ENCODE data around the gene CHD2. TPM values are rescaled to one million over a fixed set of nuclear protein-coding genes. Genes with fewer than 3 reads are reported as not detected.

Gene CHD2
- total RNA-seq, 1 experiment from 2014 or later = 120 TPM

DNA sequence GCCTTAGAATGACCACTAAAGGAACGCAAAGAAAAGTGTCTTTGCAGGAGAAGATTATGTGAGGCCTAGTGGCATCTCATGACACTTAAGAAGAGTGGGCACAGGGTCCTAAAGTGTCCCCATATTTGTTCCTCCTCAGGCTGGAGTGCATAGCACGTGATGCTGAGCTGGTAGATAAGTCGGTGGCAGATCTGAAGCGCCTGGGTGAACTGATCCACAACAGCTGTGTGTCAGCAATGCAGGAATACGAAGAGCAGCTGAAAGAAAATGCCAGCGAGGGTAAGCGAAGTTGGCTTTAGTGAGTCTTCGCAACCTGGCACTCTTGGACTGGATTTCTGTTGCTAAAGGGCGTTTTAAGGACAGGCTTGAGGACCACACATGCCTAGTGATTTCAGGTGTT, 92.6 kb downstream of the CHD2 start:
- no peak overlapping the region for H2AFZ ChIP-seq
- H3K9me2 ChIP-seq (ENCODE audit: insufficient read depth) = no peaks in the 10 kb centered on the region
- BruUV-seq (replicated peaks) = no TSS peak
- no peaks in the 10 kb centered on the region for H3K4me1 ChIP-seq (replicated peaks; ENCODE audit: insufficient read depth)
- no peak overlapping the region for H3K27ac ChIP-seq
- peaks cover 70% of the 10 kb centered on the region for H3F3A ChIP-seq (ENCODE audit: insufficient read depth, low read depth)
- TF ChIP-seq CTCF (conservative IDR thresholded peaks at IDR 0.05) (no peak), EZH2 (IDR thresholded peaks at IDR 0.05; ENCODE audit: low read depth) (no peak)
- no peaks in the 10 kb centered on the region for H3K27me3 ChIP-seq (ENCODE audit: insufficient read depth, low read depth)
- no peak for DNase-seq
- ChIA-PET POLR2A (ENCODE audit: unreplicated experiment) (no interaction called here), CTCF (no interaction called here)
- H3K9me3 ChIP-seq (ENCODE audit: insufficient read depth, low read depth) = no peaks in the 10 kb centered on the region
- peaks cover 31% of the 10 kb centered on the region for H4K20me1 ChIP-seq (ENCODE audit: insufficient read depth)
- peaks cover 77% of the 10 kb centered on the region for H3K36me3 ChIP-seq (ENCODE audit: low read depth)
- H3K4me2 ChIP-seq = no peak overlapping the region
- intact Hi-C loops (cut with micrococcal nuclease; ENCODE audit: unreplicated experiment) = loop anchor here (5.0 to 10.0 kb wide), 2 partner anchors 35 to 58 kb away; no protein-coding TSS in a partner anchor
- no peak overlapping the region for H3K4me3 ChIP-seq
- H3K79me2 ChIP-seq (ENCODE audit: low read depth) = peaks cover 4% of the 10 kb centered on the region; the same call in 1 of the 2 replicates

DNA sequence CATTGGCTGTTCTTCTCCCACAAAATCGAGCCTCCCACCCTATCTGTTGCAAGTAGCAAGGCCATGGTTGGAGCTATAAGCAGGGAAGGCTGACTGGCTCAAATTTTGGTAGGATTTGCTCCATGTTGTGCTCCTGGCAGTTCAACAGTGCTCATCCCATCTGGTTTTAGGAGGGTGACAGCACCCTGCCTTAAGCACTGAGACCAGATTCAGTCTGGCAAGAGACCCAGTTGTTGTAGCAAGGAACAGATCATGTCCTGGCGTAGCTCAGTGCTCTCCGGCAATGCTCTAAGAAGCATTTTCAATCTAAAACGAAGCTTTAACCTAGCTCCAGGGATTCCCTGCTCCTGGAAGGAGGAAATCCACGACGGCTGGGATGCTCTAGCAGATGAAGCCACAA, 97.7 kb downstream of the CHD2 start:
- peaks cover 4% of the 10 kb centered on the region for H3K79me2 ChIP-seq (ENCODE audit: low read depth)
- CTCF ChIA-PET = no interaction called here
- TF ChIP-seq EZH2 (IDR thresholded peaks at IDR 0.05; ENCODE audit: low read depth) (no peak), CTCF (conservative IDR thresholded peaks at IDR 0.05) (no peak)
- BruUV-seq (replicated peaks) = no TSS peak
- intact Hi-C loops (cut with micrococcal nuclease; ENCODE audit: unreplicated experiment) = loop anchor here (10.0 kb wide), 1 partner anchor 63 kb away; no protein-coding TSS in a partner anchor
- H3K9me3 ChIP-seq (ENCODE audit: insufficient read depth, low read depth) = no peaks in the 10 kb centered on the region
- no peaks in the 10 kb centered on the region for H3K27me3 ChIP-seq (ENCODE audit: insufficient read depth, low read depth)
- no peak overlapping the region for H3K4me3 ChIP-seq
- H3K27ac ChIP-seq = no peak overlapping the region
- DNase-seq = no peak
- H3K36me3 ChIP-seq (ENCODE audit: low read depth) = peaks cover 66% of the 10 kb centered on the region
- H2AFZ ChIP-seq = no peak overlapping the region
- no peak overlapping the region for H3K4me2 ChIP-seq
- no peaks in the 10 kb centered on the region for H3K4me1 ChIP-seq (replicated peaks; ENCODE audit: insufficient read depth)
- H3K9me2 ChIP-seq (ENCODE audit: insufficient read depth) = no peaks in the 10 kb centered on the region
- H4K20me1 ChIP-seq (ENCODE audit: insufficient read depth) = peaks cover 10% of the 10 kb centered on the region
- peaks cover 58% of the 10 kb centered on the region for H3F3A ChIP-seq (ENCODE audit: insufficient read depth, low read depth)
- POLR2A ChIA-PET (ENCODE audit: unreplicated experiment) = no interaction called here

GRCh38 chr15:93001156-93001555, 101.0 kb downstream of the CHD2 start:
- no TSS peak for BruUV-seq (replicated peaks)
- no peaks in the 10 kb centered on the region for H3K27me3 ChIP-seq (ENCODE audit: insufficient read depth, low read depth)
- H3K9me3 ChIP-seq (ENCODE audit: insufficient read depth, low read depth) = no peaks in the 10 kb centered on the region
- H3K9me2 ChIP-seq (ENCODE audit: insufficient read depth) = no peaks in the 10 kb centered on the region
- H3K4me3 ChIP-seq = no peak overlapping the region
- peaks cover 63% of the 10 kb centered on the region for H3F3A ChIP-seq (ENCODE audit: insufficient read depth, low read depth)
- no peaks in the 10 kb centered on the region; the same call in 1 of the 2 replicates for H3K79me2 ChIP-seq (ENCODE audit: low read depth)
- no peak overlapping the region for H2AFZ ChIP-seq
- DNase-seq = no peak
- H3K27ac ChIP-seq = no peak overlapping the region
- TF ChIP-seq EZH2 (IDR thresholded peaks at IDR 0.05; ENCODE audit: low read depth) = no peak
- no peak for TF ChIP-seq CTCF (conservative IDR thresholded peaks at IDR 0.05)
- intact Hi-C loops (cut with micrococcal nuclease; ENCODE audit: unreplicated experiment) = no loop called here
- ChIA-PET CTCF (no interaction called here), POLR2A (ENCODE audit: unreplicated experiment) (no interaction called here)
- peaks cover 11% of the 10 kb centered on the region for H4K20me1 ChIP-seq (ENCODE audit: insufficient read depth)
- no peak overlapping the region for H3K4me2 ChIP-seq
- no peaks in the 10 kb centered on the region for H3K4me1 ChIP-seq (replicated peaks; ENCODE audit: insufficient read depth)
- peaks cover 60% of the 10 kb centered on the region for H3K36me3 ChIP-seq (ENCODE audit: low read depth)
